GM12878 (cell line): Measurements from ENCODE around the gene MSL3B.

ENCODE experiments used
- ATAC-seq: fragments of 200-7000 bp; cut with Tn5 transposase; 3 replicates; pipeline ENCODE4 v1.9.1; 2020; ENCODE audit warnings: mild to moderate bottlenecking, moderate library complexity
- BruUV-seq: library from RNA; stranded (reverse); fragments of 400-500 nt; replicated peaks from 2 replicates; lab custom pipeline; 2021; lab: Mats Ljungman, UMichigan
- CTCF ChIA-PET: fragments of 300-600 bp; sonication (Branson Sonifier 250); formaldehyde crosslinking; extraction: SDS; loops from one replicate; lab custom pipeline; 2021; ENCODE audit warnings: inconsistent platforms; lab: Yijun Ruan, JAX
- POLR2A ChIA-PET: fragments of 350-600 bp; formaldehyde crosslinking; extraction: SDS; loops from one replicate; lab custom pipeline; 2021; ENCODE audit warnings: inconsistent platforms; lab: Charles Lee
- RAD21 ChIA-PET: fragments of 300-600 bp; sonication (Branson Sonifier 250); formaldehyde crosslinking; loops from one replicate; lab custom pipeline; 2023; ENCODE audit warnings: antibody characterized with exemption; ENCODE audit not compliant: unreplicated experiment; lab: Charles Lee
- SMC1A ChIA-PET: fragments of 300-600 bp; sonication (Branson Sonifier 250); formaldehyde crosslinking; loops from one replicate; lab custom pipeline; 2023; ENCODE audit not compliant: unreplicated experiment, uncharacterized antibody; lab: Charles Lee
- DNase-seq: peaks from one replicate; pipeline ENCODE4 v3.0.0-alpha.2; 2011; ENCODE audit warnings: low read depth, low spot score
- FAIRE-seq: peaks from 3 replicates; lab custom pipeline; 2011; peaks lifted over from hg19 to GRCh38; lab: Jason Lieb, UNC
- H2AFZ ChIP-seq: 2 replicates; pipeline ENCODE4 v1.6.0; 2011; ENCODE audit warnings: low read depth, low read length, control low read depth; ENCODE audit not compliant: control insufficient read depth
- H3K27ac ChIP-seq: 2 replicates; pipeline ENCODE4 v1.5.1; 2011; ENCODE audit warnings: control low read depth; ENCODE audit not compliant: control insufficient read depth, insufficient read depth
- H3K27me3 ChIP-seq, 2 experiments: replicated peaks in 1 of 2; 2 replicates each; pipeline versions ENCODE4 v1.6.0 to v1.6.1; 2011; ENCODE audit warnings: low read length in 1 of 2; ENCODE audit not compliant: control insufficient read depth in 2 of 2, insufficient read depth in 2 of 2
- H3K36me3 ChIP-seq, 2 experiments: 2 replicates each; pipeline ENCODE4 v1.5.1; 2011; ENCODE audit warnings: low read length in 1 of 2; ENCODE audit not compliant: control insufficient read depth in 2 of 2, insufficient read depth in 2 of 2
- H3K4me1 ChIP-seq: 2 replicates; pipeline ENCODE4 v1.6.1; 2011; ENCODE audit warnings: mild to moderate bottlenecking, low read length, moderate library complexity, mixed read lengths; ENCODE audit not compliant: control insufficient read depth, insufficient read depth
- H3K4me2 ChIP-seq: 2 replicates; pipeline ENCODE4 v1.6.0; 2011; ENCODE audit warnings: control low read depth; ENCODE audit not compliant: control insufficient read depth, insufficient read depth
- H3K4me3 ChIP-seq: fragments of 200-600 bp; sonication (generic); 2 replicates; pipeline ENCODE4 v1.5.1; 2016
- H3K79me2 ChIP-seq: 2 replicates; pipeline ENCODE4 v1.6.0; 2011; ENCODE audit warnings: low read length; ENCODE audit not compliant: control insufficient read depth, insufficient read depth
- H3K9ac ChIP-seq: 2 replicates; pipeline ENCODE4 v1.8.0; 2011; ENCODE audit warnings: low read length, control low read depth, mixed read lengths; ENCODE audit not compliant: control insufficient read depth, insufficient read depth
- H3K9me3 ChIP-seq: replicated peaks from 3 replicates; pipeline ENCODE4 v1.5.1; 2011; ENCODE audit warnings: mild to moderate bottlenecking, low read length; ENCODE audit not compliant: control insufficient read depth, insufficient read depth
- H4K20me1 ChIP-seq: 2 replicates; pipeline ENCODE4 v1.6.0; 2011; ENCODE audit not compliant: control insufficient read depth, insufficient read depth
- ATF7 ChIP-seq: fragments of 450-650 bp; IDR thresholded peaks from 2 replicates; pipeline ENCODE4 v1.6.1; 2016; ENCODE audit warnings: low read depth, mild to moderate bottlenecking
- BHLHE40 ChIP-seq, 2 experiments: fragments of 450-650 bp in 1 of 2; IDR thresholded peaks; 2 replicates each; pipeline ENCODE4 v1.6.1; 2011 to 2017; ENCODE audit warnings: low read depth in 2 of 2, borderline replicate concordance in 1 of 2, improper control_type of control experiment in 1 of 2, low read length in 1 of 2, mild to moderate bottlenecking in 1 of 2
- HDAC6 ChIP-seq: fragments of 200-600 bp; sonication (generic); IDR thresholded peaks from one replicate; pipeline ENCODE4 v1.8.0; 2017; ENCODE audit warnings: antibody characterized with exemption; ENCODE audit not compliant: unreplicated experiment
- NFIC ChIP-seq: IDR thresholded peaks from 2 replicates; pipeline ENCODE4 v1.6.1; 2012; ENCODE audit warnings: low read depth, mild to moderate bottlenecking, inconsistent platforms, low read length, moderate library complexity
- NR2C2 ChIP-seq: IDR thresholded peaks from 2 replicates; pipeline ENCODE4 v1.6.1; 2011; ENCODE audit warnings: borderline replicate concordance, low read depth; ENCODE audit not compliant: control insufficient read depth, insufficient read length
- RAD21 ChIP-seq: IDR thresholded peaks from 2 replicates; pipeline ENCODE4 v1.6.1; 2011; ENCODE audit warnings: mild to moderate bottlenecking, low read depth, low read length, moderate library complexity; ENCODE audit not compliant: insufficient read depth
- RBBP5 ChIP-seq: fragments of 200-600 bp; sonication (generic); conservative IDR thresholded peaks from 2 replicates; pipeline ENCODE4 v1.6.1; 2016
- SMARCA5 ChIP-seq: fragments of 450-650 bp; IDR thresholded peaks from 2 replicates; pipeline ENCODE4 v1.6.1; 2017; ENCODE audit warnings: mild to moderate bottlenecking
- WGBS: methylation state at CpG from one replicate; pipeline ENCODE4 v1.1.6; 2016; ENCODE audit warnings: low lambda C conversion rate; ENCODE audit not compliant: insufficient replicate concordance, insufficient coverage; ENCODE audit errors: missing lambda C conversion rate; 5-methylcytosine and 5-hydroxymethylcytosine counted together
- in situ Hi-C: fragments of 300-500 bp; cut with MboI; formaldehyde crosslinking; loops from 9 replicates; pipeline ENCODE4 v1.14.3; 2018; ENCODE audit warnings: mixed read lengths
- intact Hi-C: fragments of 100-400 bp; cut with micrococcal nuclease; formaldehyde crosslinking; loops from one replicate; pipeline ENCODE4 v1.14.2; 2022; ENCODE audit not compliant: unreplicated experiment
- TF ChIP-seq, protein P1 (sequence below): IDR thresholded peaks from 2 replicates; pipeline ENCODE4 v1.6.1; 2011; ENCODE audit warnings: borderline replicate concordance, low read depth, mild to moderate bottlenecking, moderate library complexity, low read length; ENCODE audit not compliant: insufficient read depth, poor library complexity, severe bottlenecking

The MSL3B gene

DNA sequence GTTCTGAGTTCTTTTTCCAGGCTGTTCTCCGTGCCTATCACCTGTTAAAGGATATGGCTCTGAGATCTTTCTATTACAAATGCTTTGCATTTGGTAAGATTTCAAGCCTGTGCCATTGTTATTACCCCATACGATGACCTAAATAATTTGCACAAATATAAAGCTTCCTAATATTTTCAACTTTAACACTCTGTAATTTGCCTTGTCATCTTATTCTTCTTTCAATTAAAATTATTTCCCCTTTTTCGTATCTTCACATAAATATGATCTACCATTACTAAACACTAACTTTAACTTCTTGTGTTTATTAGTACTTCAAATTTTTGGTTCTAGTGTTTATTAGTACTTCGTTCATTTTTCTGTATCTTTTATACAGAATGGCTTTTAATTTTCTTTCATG is 3.2 kb upstream of the MSL3B start:
- RAD21 ChIA-PET = no interaction called here
- SMC1A ChIA-PET = no interaction called here
- no peak overlapping the region for H3K27ac ChIP-seq
- ATAC-seq (no peak), DNase-seq (no peak), FAIRE-seq (no peak)
- H3K36me3 ChIP-seq = no peaks in the 10 kb centered on the region
- H3K4me2 ChIP-seq = no peak overlapping the region
- no peaks in the 10 kb centered on the region for H3K27me3 ChIP-seq
- no peak overlapping the region for H3K9ac ChIP-seq
- in situ Hi-C loops = no loop called here
- H3K4me3 ChIP-seq = no peak overlapping the region
- H3K79me2 ChIP-seq = no peaks in the 10 kb centered on the region; the same call in 1 of the 2 replicates
- no peaks in the 10 kb centered on the region; the same call in 1 of the 3 replicates for H3K9me3 ChIP-seq
- no peaks in the 10 kb centered on the region for H3K4me1 ChIP-seq
- TF ChIP-seq RBBP5 (no peak), NFIC (no peak), RAD21 (no peak), NR2C2 (no peak), HDAC6 (no peak), ATF7 (no peak), SMARCA5 (no peak)
- POLR2A ChIA-PET = no interaction called here
- no peaks in the 10 kb centered on the region for H4K20me1 ChIP-seq
- CTCF ChIA-PET = interaction anchor here (0.7 to 2.6 kb wide), 3 partner anchors 8 to 16 kb away, joined by 3 to 8 read pairs (median 4); no protein-coding TSS in a partner anchor
- 20% methylated on average over 4 of the region's 4 CpGs for WGBS
- no TSS peak for BruUV-seq
- intact Hi-C loops = no loop called here
- H2AFZ ChIP-seq = no peak overlapping the region

DNA sequence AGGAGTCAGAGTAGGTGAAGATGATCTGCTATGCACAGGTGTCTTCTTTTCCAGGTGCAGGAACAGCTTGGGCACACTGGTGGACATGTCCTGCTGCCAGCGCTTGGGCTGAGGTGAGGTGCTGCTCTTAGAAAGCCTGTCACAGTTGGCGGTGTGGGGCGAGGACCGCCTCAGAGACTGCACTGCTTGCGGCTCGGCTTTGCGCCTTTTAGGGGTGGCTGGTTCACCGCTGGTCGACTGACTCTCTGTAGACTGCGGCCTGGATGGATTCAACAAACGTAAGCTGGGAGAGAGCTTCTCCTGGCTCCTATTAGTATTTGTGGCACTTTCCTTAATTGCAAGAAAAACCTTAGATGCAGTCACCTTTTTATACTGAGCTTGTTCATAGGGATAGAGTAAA is 1.7 kb downstream of the MSL3B start:
- BruUV-seq = no TSS peak
- H3K9ac ChIP-seq = no peak overlapping the region
- no peak overlapping the region for H3K27ac ChIP-seq
- ChIA-PET RAD21 (no interaction called here), CTCF (interaction anchor here (2.2 kb wide), 1 partner anchor 9 kb away, joined by 6 read pairs; no protein-coding TSS in a partner anchor), SMC1A (no interaction called here), POLR2A (no interaction called here)
- H3K9me3 ChIP-seq = no peaks in the 10 kb centered on the region; the same call in 1 of the 3 replicates
- TF ChIP-seq, protein P1, sequence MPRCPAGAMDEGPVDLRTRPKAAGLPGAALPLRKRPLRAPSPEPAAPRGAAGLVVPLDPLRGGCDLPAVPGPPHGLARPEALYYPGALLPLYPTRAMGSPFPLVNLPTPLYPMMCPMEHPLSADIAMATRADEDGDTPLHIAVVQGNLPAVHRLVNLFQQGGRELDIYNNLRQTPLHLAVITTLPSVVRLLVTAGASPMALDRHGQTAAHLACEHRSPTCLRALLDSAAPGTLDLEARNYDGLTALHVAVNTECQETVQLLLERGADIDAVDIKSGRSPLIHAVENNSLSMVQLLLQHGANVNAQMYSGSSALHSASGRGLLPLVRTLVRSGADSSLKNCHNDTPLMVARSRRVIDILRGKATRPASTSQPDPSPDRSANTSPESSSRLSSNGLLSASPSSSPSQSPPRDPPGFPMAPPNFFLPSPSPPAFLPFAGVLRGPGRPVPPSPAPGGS = no peak
- TF ChIP-seq BHLHE40 (IDR thresholded peaks at IDR 0.05; ENCODE audit: borderline replicate concordance in 1 of 2, low read depth in 2 of 2, low read length in 1 of 2) = no peak
- no peaks in the 10 kb centered on the region for H3K27me3 ChIP-seq
- H3K4me3 ChIP-seq = no peak overlapping the region
- H2AFZ ChIP-seq = no peak overlapping the region
- intact Hi-C loops (no loop called here), in situ Hi-C loops (no loop called here)
- H3K79me2 ChIP-seq = no peaks in the 10 kb centered on the region; the same call in 1 of the 2 replicates
- 95% methylated on average over 11 of the region's 11 CpGs for WGBS
- DNase-seq (no peak), ATAC-seq (no peak), FAIRE-seq (no peak)
- H3K4me1 ChIP-seq = no peaks in the 10 kb centered on the region
- H3K36me3 ChIP-seq = no peaks in the 10 kb centered on the region
- H4K20me1 ChIP-seq = no peaks in the 10 kb centered on the region
- H3K4me2 ChIP-seq = no peak overlapping the region
